ENCODE results near the gene CRISPLD2. TPM values are rescaled to one million over a fixed set of nuclear protein-coding genes. Genes with fewer than 3 reads are reported as not detected.

CRISPLD2 gene
- total and polyA plus RNA-seq, 2 donors (not counting 1 experiment from before 2014, with no cell fraction given): 37.0 to 96.2 TPM

DNA sequence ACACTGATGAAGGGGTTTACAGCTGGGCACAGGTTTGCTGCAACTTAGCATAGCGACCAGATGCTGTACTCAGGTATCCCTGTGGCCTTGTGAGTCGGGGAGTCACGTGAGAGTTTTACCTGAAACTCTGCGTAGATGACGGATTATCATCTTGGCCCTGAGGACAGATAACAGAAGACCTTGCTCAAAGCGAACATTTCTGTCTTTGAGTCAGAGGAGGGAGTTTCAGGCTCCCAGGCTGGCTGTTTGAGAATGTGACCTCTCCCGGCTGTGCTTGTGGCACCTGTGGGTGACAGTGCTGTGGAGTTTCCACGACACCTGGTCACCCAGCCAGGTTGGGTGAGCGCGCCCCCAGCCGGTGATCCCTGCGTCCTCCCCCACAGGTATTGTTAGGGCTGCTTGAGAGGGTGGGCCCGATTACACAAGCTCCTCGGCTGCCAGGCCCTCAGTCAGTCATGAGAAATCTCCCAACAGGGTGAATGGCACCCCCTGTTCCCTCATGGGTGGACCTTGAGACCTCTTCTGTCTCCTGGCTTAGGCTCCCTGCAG is 44.4 kb upstream of the CRISPLD2 start:
- no peak overlapping the region for H2AFZ ChIP-seq (ENCODE audit: low read length)
- no peaks in the 10 kb centered on the region for H4K20me1 ChIP-seq (ENCODE audit: control insufficient read depth, extremely low read depth, insufficient read depth, low read length)
- H3K27ac ChIP-seq (ENCODE audit: insufficient read depth, low read length): peak overlapping the region; percentile 71
- TF ChIP-seq EZH2 (IDR thresholded peaks at IDR 0.05; ENCODE audit: low read length, missing control alignments) (no peak), CTCF (conservative IDR thresholded peaks at IDR 0.05 in 1 of 2, IDR thresholded peaks at IDR 0.05 in 1 of 2; ENCODE audit: low read depth in 1 of 2, low read length in 2 of 2) (no peak)
- H3K4me1 ChIP-seq (ENCODE audit: control insufficient read depth, extremely low read depth, insufficient read depth, low read length): peaks cover 2% of the 10 kb centered on the region
- H3K36me3 ChIP-seq (ENCODE audit: control insufficient read depth, insufficient read depth, low read length): peaks cover 16% of the 10 kb centered on the region
- H3K4me2 ChIP-seq (ENCODE audit: extremely low read depth, insufficient read depth, low read length): no peak overlapping the region
- no peaks in the 10 kb centered on the region for H3K9me3 ChIP-seq (ENCODE audit: control insufficient read depth, insufficient read depth, low read depth, low read length)
- no peak for DNase-seq (ENCODE audit: low read depth in 2 of 2)
- no peaks in the 10 kb centered on the region for H3K79me2 ChIP-seq (ENCODE audit: control insufficient read depth, insufficient read depth, low read length)
- no peak overlapping the region for H3K9ac ChIP-seq (ENCODE audit: insufficient read depth, low read length)
- H3K4me3 ChIP-seq (replicated peaks in 1 of 4; ENCODE audit: control extremely low read depth in 1 of 4, insufficient read depth in 1 of 4, low read depth in 3 of 4, low read length in 4 of 4): no peak overlapping the region
- no peaks in the 10 kb centered on the region for H3K27me3 ChIP-seq (ENCODE audit: control insufficient read depth, insufficient read depth, low read length)

- Histone ChIP-seq H2AFZ (ENCODE audit: low read length) (no peak overlapping the region), H3K36me3 (ENCODE audit: control insufficient read depth, insufficient read depth, low read length) (peaks cover 16% of the 10 kb centered on the region), H3K79me2 (ENCODE audit: control insufficient read depth, insufficient read depth, low read length) (no peaks in the 10 kb centered on the region), H3K27ac (ENCODE audit: insufficient read depth, low read length) (no peak overlapping the region), H3K9ac (ENCODE audit: insufficient read depth, low read length) (no peak overlapping the region), H3K4me2 (ENCODE audit: extremely low read depth, insufficient read depth, low read length) (no peak overlapping the region), H4K20me1 (ENCODE audit: control insufficient read depth, extremely low read depth, insufficient read depth, low read length) (no peaks in the 10 kb centered on the region), H3K9me3 (ENCODE audit: control insufficient read depth, insufficient read depth, low read depth, low read length) (no peaks in the 10 kb centered on the region), H3K4me1 (ENCODE audit: control insufficient read depth, extremely low read depth, insufficient read depth, low read length) (peaks cover 2% of the 10 kb centered on the region), H3K27me3 (ENCODE audit: control insufficient read depth, insufficient read depth, low read length) (no peaks in the 10 kb centered on the region), H3K4me3 (replicated peaks in 1 of 4; ENCODE audit: control extremely low read depth in 1 of 4, insufficient read depth in 1 of 4, low read depth in 3 of 4, low read length in 4 of 4) (no peak overlapping the region)
- no peak for DNase-seq (ENCODE audit: low read depth in 2 of 2)
- TF ChIP-seq EZH2 (IDR thresholded peaks at IDR 0.05; ENCODE audit: low read length, missing control alignments) (no peak), CTCF (conservative IDR thresholded peaks at IDR 0.05 in 1 of 2, IDR thresholded peaks at IDR 0.05 in 1 of 2; ENCODE audit: low read depth in 1 of 2, low read length in 2 of 2) (no peak)
Observed at GRCh38 chr16:84777435-84777834, 42.4 kb upstream of the CRISPLD2 start.

DNA sequence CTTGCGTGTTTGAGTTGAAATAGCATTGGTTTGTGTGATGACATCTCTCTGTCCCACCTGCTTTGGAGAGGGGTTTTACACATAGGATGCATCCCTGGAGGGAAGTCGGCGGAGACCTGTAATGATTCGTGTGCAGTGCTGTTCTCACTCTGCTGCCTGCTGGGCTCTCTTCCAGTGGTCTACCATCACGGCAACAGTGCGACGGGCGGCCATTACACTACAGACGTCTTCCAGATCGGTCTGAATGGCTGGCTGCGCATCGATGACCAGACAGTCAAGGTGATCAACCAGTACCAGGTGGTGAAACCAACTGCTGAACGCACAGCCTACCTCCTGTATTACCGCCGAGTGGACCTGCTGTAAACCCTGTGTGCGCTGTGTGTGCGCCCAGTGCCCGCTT is 41.1 kb upstream of the CRISPLD2 start:
- Histone ChIP-seq H2AFZ (ENCODE audit: low read length) (no peak overlapping the region), H3K79me2 (ENCODE audit: control insufficient read depth, insufficient read depth, low read length) (no peaks in the 10 kb centered on the region), H3K27me3 (ENCODE audit: control insufficient read depth, insufficient read depth, low read length) (no peaks in the 10 kb centered on the region), H3K9ac (ENCODE audit: insufficient read depth, low read length) (no peak overlapping the region), H4K20me1 (ENCODE audit: control insufficient read depth, extremely low read depth, insufficient read depth, low read length) (no peaks in the 10 kb centered on the region), H3K4me2 (ENCODE audit: extremely low read depth, insufficient read depth, low read length) (no peak overlapping the region), H3K4me1 (ENCODE audit: control insufficient read depth, extremely low read depth, insufficient read depth, low read length) (peaks cover 2% of the 10 kb centered on the region), H3K27ac (ENCODE audit: insufficient read depth, low read length) (no peak overlapping the region), H3K9me3 (ENCODE audit: control insufficient read depth, insufficient read depth, low read depth, low read length) (no peaks in the 10 kb centered on the region), H3K36me3 (ENCODE audit: control insufficient read depth, insufficient read depth, low read length) (peaks cover 15% of the 10 kb centered on the region), H3K4me3 (replicated peaks in 1 of 4; ENCODE audit: control extremely low read depth in 1 of 4, insufficient read depth in 1 of 4, low read depth in 3 of 4, low read length in 4 of 4) (no peak overlapping the region)
- no peak for TF ChIP-seq CTCF (conservative IDR thresholded peaks at IDR 0.05 in 1 of 2, IDR thresholded peaks at IDR 0.05 in 1 of 2; ENCODE audit: low read depth in 1 of 2, low read length in 2 of 2)
- no peak for TF ChIP-seq EZH2 (IDR thresholded peaks at IDR 0.05; ENCODE audit: low read length, missing control alignments)
- no peak for DNase-seq (ENCODE audit: low read depth in 2 of 2)
